Loucy (cell line): ENCODE measurements around the gene CADM1.

Experiments used
- H2AFZ ChIP-seq: fragments of 200-600 bp; sonication (generic); 2 replicates; pipeline ENCODE4 v1.6.0; 2016; ENCODE audit warnings: antibody characterized with exemption, mild to moderate bottlenecking, low read length, moderate library complexity
- H3F3A ChIP-seq: fragments of 200-600 bp; 2 replicates; pipeline ENCODE4 v1.6.0; 2016; ENCODE audit warnings: antibody characterized with exemption, low read depth, mild to moderate bottlenecking
- H3K27me3 ChIP-seq: fragments of 200-600 bp; sonication (generic); 2 replicates; pipeline ENCODE4 v1.6.1; 2014; ENCODE audit warnings: low read length, mild to moderate bottlenecking; ENCODE audit not compliant: insufficient read depth, poor library complexity, severe bottlenecking
- H3K36me3 ChIP-seq: fragments of 200-600 bp; sonication (generic); 2 replicates; pipeline ENCODE4 v1.6.1; 2016; ENCODE audit warnings: low read length; ENCODE audit not compliant: insufficient read depth
- H3K4me1 ChIP-seq: fragments of 200-600 bp; sonication (generic); 2 replicates; pipeline ENCODE4 v1.5.1; 2014; ENCODE audit warnings: low read length, mild to moderate bottlenecking; ENCODE audit not compliant: insufficient read depth, poor library complexity, severe bottlenecking
- H3K4me2 ChIP-seq: fragments of 200-600 bp; sonication (generic); 2 replicates; pipeline ENCODE4 v1.6.0; 2014; ENCODE audit warnings: antibody characterized with exemption, low read length, low read depth, mild to moderate bottlenecking; ENCODE audit not compliant: poor library complexity, severe bottlenecking
- H3K4me3 ChIP-seq: fragments of 200-600 bp; sonication (generic); 2 replicates; pipeline ENCODE4 v1.5.1; 2014; ENCODE audit warnings: low read length, mild to moderate bottlenecking, mixed read lengths; ENCODE audit not compliant: poor library complexity, severe bottlenecking
- H3K79me2 ChIP-seq: fragments of 200-600 bp; sonication (generic); 2 replicates; pipeline ENCODE4 v1.6.1; 2014; ENCODE audit warnings: low read length; ENCODE audit not compliant: insufficient read depth
- H3K9ac ChIP-seq: fragments of 200-600 bp; sonication (generic); 2 replicates; pipeline ENCODE4 v1.6.0; 2014; ENCODE audit warnings: mild to moderate bottlenecking, low read depth, low read length, moderate library complexity; ENCODE audit not compliant: poor library complexity, severe bottlenecking
- H3K9me2 ChIP-seq: fragments of 200-600 bp; sonication (generic); replicated peaks from 2 replicates; pipeline ENCODE4 v1.6.1; 2016; ENCODE audit warnings: low read depth, low read length, mixed read lengths
- H3K9me3 ChIP-seq: fragments of 200-600 bp; sonication (generic); 2 replicates; pipeline ENCODE4 v1.6.1; 2014; ENCODE audit warnings: mild to moderate bottlenecking, antibody characterized with exemption, low read length, low read depth; ENCODE audit not compliant: insufficient read depth
- H4K20me1 ChIP-seq: fragments of 200-600 bp; sonication (generic); 2 replicates; pipeline ENCODE4 v1.6.0; 2014; ENCODE audit warnings: antibody characterized with exemption, low read length, mild to moderate bottlenecking; ENCODE audit not compliant: insufficient read depth, poor library complexity, severe bottlenecking
- CTCF ChIP-seq: fragments of 200-600 bp; sonication (generic); conservative IDR thresholded peaks from 2 replicates; pipeline ENCODE4 v1.5.1; 2014; ENCODE audit warnings: mild to moderate bottlenecking, antibody characterized with exemption, low read length
- EZH2phosphoT487 ChIP-seq: fragments of 200-600 bp; IDR thresholded peaks from 2 replicates; pipeline ENCODE4 v1.6.1; 2018; ENCODE audit warnings: antibody characterized with exemption, mild to moderate bottlenecking, moderate library complexity, borderline replicate concordance

Gene CADM1

GRCh38 chr11:115500547-115501501, 3.4 kb downstream of the CADM1 start:
- Histone ChIP-seq H3K4me2 (no peak overlapping the region), H3K27me3 (no peaks in the 10 kb centered on the region), H3K36me3 (no peaks in the 10 kb centered on the region), H3K4me3 (no peak overlapping the region), H3K9ac (no peak overlapping the region), H3K9me2 (no peaks in the 10 kb centered on the region), H2AFZ (no peak overlapping the region), H3K79me2 (no peaks in the 10 kb centered on the region), H3F3A (no peaks in the 10 kb centered on the region), H4K20me1 (no peaks in the 10 kb centered on the region), H3K9me3 (no peaks in the 10 kb centered on the region), H3K4me1 (no peaks in the 10 kb centered on the region)
- no peak for TF ChIP-seq EZH2phosphoT487
- no peak for TF ChIP-seq CTCF

GRCh38 chr11:115499891-115500290, 4.3 kb downstream of the CADM1 start:
- Histone ChIP-seq H3K4me2 (no peak overlapping the region), H3K4me1 (no peaks in the 10 kb centered on the region), H4K20me1 (no peaks in the 10 kb centered on the region), H3K79me2 (no peaks in the 10 kb centered on the region), H3K9me3 (no peaks in the 10 kb centered on the region), H3K27me3 (no peaks in the 10 kb centered on the region), H3F3A (no peaks in the 10 kb centered on the region), H3K36me3 (no peaks in the 10 kb centered on the region), H3K9me2 (no peaks in the 10 kb centered on the region), H2AFZ (no peak overlapping the region), H3K4me3 (no peak overlapping the region), H3K9ac (no peak overlapping the region)
- TF ChIP-seq EZH2phosphoT487 (no peak), CTCF (no peak)

- H3K4me1 ChIP-seq = no peaks in the 10 kb centered on the region
- H3K79me2 ChIP-seq = no peaks in the 10 kb centered on the region
- H3K27me3 ChIP-seq = no peaks in the 10 kb centered on the region
- no peaks in the 10 kb centered on the region for H3K9me2 ChIP-seq
- no peak overlapping the region for H3K4me2 ChIP-seq
- no peaks in the 10 kb centered on the region for H3F3A ChIP-seq
- no peak overlapping the region for H2AFZ ChIP-seq
- no peaks in the 10 kb centered on the region for H3K36me3 ChIP-seq
- no peaks in the 10 kb centered on the region for H4K20me1 ChIP-seq
- no peaks in the 10 kb centered on the region for H3K9me3 ChIP-seq
- TF ChIP-seq CTCF = no peak
- TF ChIP-seq EZH2phosphoT487 = no peak
- no peak overlapping the region for H3K4me3 ChIP-seq
- no peak overlapping the region for H3K9ac ChIP-seq
Observed at GRCh38 chr11:115499241-115499799, 4.9 kb downstream of the CADM1 start.
